ENCODE results near the gene AIP.

Gene AIP

GRCh38 chr11:67500831-67501715 is 18.2 kb downstream of the AIP start (continued):
- no peak for TF ChIP-seq ELK4 (IDR thresholded peaks at IDR 0.05; ENCODE audit: borderline replicate concordance, low read depth, low read length)

- CTCF ChIA-PET: interaction anchor here (0.6 kb wide), 1 partner anchor 32 kb away, joined by 3 read pairs; no protein-coding TSS in a partner anchor
- Histone ChIP-seq H3K4me1 (ENCODE audit: control insufficient read depth, insufficient read depth, low read length) (no peaks in the 10 kb centered on the region), H3K27ac (ENCODE audit: extremely low read depth, low read depth, low read length) (no peak overlapping the region), H3K4me3 (ENCODE audit: low read depth, low read length) (no peak overlapping the region), H3K9me3 (ENCODE audit: control insufficient read depth, insufficient read depth, low read depth, low read length) (no peaks in the 10 kb centered on the region), H3K36me3 (ENCODE audit: control insufficient read depth in 2 of 2, insufficient read depth in 1 of 2, low read length in 2 of 2) (peaks cover 0 to 61% of the 10 kb centered on the region in 2 experiments; a peak in 1 of 3 replicates)
- TF ChIP-seq ZNF423 (tag by site-specific recombination; IDR thresholded peaks at IDR 0.05): no peak
- no peak for TF ChIP-seq KLF10 (tag by site-specific recombination; IDR thresholded peaks at IDR 0.05)
- TF ChIP-seq, protein P1, sequence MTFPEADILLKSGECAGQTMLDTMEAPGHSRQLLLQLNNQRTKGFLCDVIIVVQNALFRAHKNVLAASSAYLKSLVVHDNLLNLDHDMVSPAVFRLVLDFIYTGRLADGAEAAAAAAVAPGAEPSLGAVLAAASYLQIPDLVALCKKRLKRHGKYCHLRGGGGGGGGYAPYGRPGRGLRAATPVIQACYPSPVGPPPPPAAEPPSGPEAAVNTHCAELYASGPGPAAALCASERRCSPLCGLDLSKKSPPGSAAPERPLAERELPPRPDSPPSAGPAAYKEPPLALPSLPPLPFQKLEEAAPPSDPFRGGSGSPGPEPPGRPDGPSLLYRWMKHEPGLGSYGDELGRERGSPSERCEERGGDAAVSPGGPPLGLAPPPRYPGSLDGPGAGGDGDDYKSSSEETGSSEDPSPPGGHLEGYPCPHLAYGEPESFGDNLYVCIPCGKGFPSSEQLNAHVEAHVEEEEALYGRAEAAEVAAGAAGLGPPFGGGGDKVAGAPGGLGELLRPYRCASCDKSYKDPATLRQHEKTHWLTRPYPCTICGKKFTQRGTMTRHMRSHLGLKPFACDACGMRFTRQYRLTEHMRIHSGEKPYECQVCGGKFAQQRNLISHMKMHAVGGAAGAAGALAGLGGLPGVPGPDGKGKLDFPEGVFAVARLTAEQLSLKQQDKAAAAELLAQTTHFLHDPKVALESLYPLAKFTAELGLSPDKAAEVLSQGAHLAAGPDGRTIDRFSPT (tag by site-specific recombination; IDR thresholded peaks at IDR 0.05): no peak
- TF ChIP-seq ZNF324 (tag by site-specific recombination; IDR thresholded peaks at IDR 0.05): no peak
- no peak for TF ChIP-seq SCRT2 (tag by site-specific recombination; IDR thresholded peaks at IDR 0.05)
- no peak for TF ChIP-seq ZNF549 (tag by site-specific recombination; IDR thresholded peaks at IDR 0.05)
- TF ChIP-seq, protein P2, sequence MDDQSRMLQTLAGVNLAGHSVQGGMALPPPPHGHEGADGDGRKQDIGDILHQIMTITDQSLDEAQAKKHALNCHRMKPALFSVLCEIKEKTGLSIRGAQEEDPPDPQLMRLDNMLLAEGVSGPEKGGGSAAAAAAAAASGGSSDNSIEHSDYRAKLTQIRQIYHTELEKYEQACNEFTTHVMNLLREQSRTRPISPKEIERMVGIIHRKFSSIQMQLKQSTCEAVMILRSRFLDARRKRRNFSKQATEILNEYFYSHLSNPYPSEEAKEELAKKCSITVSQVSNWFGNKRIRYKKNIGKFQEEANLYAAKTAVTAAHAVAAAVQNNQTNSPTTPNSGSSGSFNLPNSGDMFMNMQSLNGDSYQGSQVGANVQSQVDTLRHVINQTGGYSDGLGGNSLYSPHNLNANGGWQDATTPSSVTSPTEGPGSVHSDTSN (CRISPR knock-in tag; IDR thresholded peaks at IDR 0.05): no peak
- TF ChIP-seq ZNF138 (tag by site-specific recombination; IDR thresholded peaks at IDR 0.05; ENCODE audit: borderline replicate concordance): no peak
- no peak for TF ChIP-seq WT1 (tag by site-specific recombination; IDR thresholded peaks at IDR 0.05)
- no peak for TF ChIP-seq ZNF16 (tag by site-specific recombination; IDR thresholded peaks at IDR 0.05; ENCODE audit: low read depth)
- TF ChIP-seq ZIC2 (tag by site-specific recombination; IDR thresholded peaks at IDR 0.05): no peak
- TF ChIP-seq ZNF792 (tag by site-specific recombination; IDR thresholded peaks at IDR 0.05): no peak
- no peak for TF ChIP-seq ZNF24 (tag by site-specific recombination; IDR thresholded peaks at IDR 0.05)
- TF ChIP-seq BCL11B (tag by site-specific recombination; IDR thresholded peaks at IDR 0.05; ENCODE audit: low read depth): no peak
- TF ChIP-seq ZNF561 (tag by site-specific recombination; IDR thresholded peaks at IDR 0.05; ENCODE audit: borderline replicate concordance): no peak
- TF ChIP-seq TCF7L2 (IDR thresholded peaks at IDR 0.05; ENCODE audit: borderline replicate concordance, low read depth, low read length): no peak
- no peak for TF ChIP-seq ZNF302 (tag by site-specific recombination; IDR thresholded peaks at IDR 0.05; ENCODE audit: low read depth)
- POLR2A ChIA-PET: no interaction called here
These were observed 19.0 kb downstream of the AIP start for GRCh38 chr11:67501854-67502253.

All from HEK293 (cell line).